Activated T-helper 2 cell treated with anti-CD3 and anti-CD28 coated beads, Interferon-gamma antibody, Interleukin-2, Interleukin-4, amounts not matched to agents 10 μg/mL and 5 μg/mL and 100 μg/mL, durations not matched to agents 14 hours and 24 hours and 36 hours (primary cell): ENCODE results near the gene PHKG1. TPM values are rescaled to one million over a fixed set of nuclear protein-coding genes. Genes with fewer than 3 reads are reported as not detected.
"Not testable (repeated sequence)": the region's sequence is repeated elsewhere in the genome, so short reads cannot be mapped to it uniquely, and the experiment has no call there.

ENCODE experiments used
- DNase-seq: peaks from one replicate; pipeline ENCODE4 v3.0.0; 2021; ENCODE audit warnings: low spot score
- H3K27ac Mint-ChIP-seq: one replicate; pipeline ENCODE4 v1.8.0; 2021; ENCODE audit warnings: mixed read lengths
- H3K27me3 Mint-ChIP-seq: one replicate; pipeline ENCODE4 v1.8.0; 2021; ENCODE audit warnings: low read depth, mixed read lengths
- H3K36me3 Mint-ChIP-seq: one replicate; pipeline ENCODE4 v1.8.0; 2021; ENCODE audit warnings: low read depth, mixed read lengths
- H3K4me1 Mint-ChIP-seq: one replicate; pipeline ENCODE4 v1.8.0; 2021; ENCODE audit warnings: low read depth, mixed read lengths
- H3K4me3 Mint-ChIP-seq: one replicate; pipeline ENCODE4 v1.8.0; 2021; ENCODE audit warnings: low read depth, mild to moderate bottlenecking, moderate library complexity, mixed read lengths
- H3K9me3 Mint-ChIP-seq: one replicate; pipeline ENCODE4 v1.8.0; 2021; ENCODE audit warnings: mixed read lengths
- intact Hi-C: fragments of 100-400 bp; cut with micrococcal nuclease; formaldehyde crosslinking; loops from one replicate; pipeline ENCODE4 v1.15.1; 2023
- total RNA-seq: library from RNA; stranded (reverse); gene quantifications from 2 replicates; pipeline ENCODE4 v1.2.3, GENCODE V29; 2022

The PHKG1 gene
- total RNA-seq: 2.5 and 3.6 TPM in 2 replicates

DNA sequence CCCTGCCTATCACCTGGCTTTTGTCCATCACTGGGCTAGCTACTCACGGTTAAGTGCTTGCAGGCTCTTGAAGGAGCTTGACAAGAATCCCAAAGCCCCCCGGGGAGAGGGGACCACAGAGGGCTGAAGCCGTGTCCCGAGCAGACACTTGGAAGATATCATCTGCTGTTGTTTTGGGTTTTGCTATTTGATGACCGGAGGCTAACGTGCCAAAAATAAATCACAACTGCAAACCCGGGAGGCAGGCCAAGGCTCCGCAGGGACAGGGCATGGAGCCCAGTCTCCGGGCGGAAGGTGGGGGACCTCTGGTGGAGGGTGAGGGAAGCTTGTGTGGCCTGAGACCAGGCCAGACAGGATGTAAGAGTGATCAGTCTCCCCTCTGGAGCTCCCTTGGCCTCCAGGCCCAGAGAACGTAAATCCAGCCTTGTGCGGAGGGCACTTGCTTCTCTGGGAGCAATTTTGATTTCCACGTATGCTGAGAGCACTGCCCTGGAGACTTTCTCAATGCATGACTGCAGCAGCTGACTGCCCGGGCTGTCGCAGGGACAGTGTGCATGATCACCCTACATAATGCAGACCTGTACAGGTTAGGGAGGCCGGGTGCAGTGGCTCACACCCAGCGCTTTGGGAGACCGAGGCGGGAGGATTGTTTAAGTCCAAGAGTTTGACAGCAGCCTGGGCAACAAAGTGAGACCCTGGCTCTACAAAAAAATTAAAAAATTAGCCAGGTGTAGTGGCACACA, at the start of gene PHKG1:
Gene PHKG1 (minus strand): TSS at position 164 of the 743 bp plus-strand sequence. CDS start 4,011 bp downstream, outside the sequence.
- no peaks in the 10 kb centered on the region for H3K27me3 Mint-ChIP-seq
- no peak within 1 kb of the TSS for H3K27ac Mint-ChIP-seq
- no peaks in the 10 kb centered on the region for H3K9me3 Mint-ChIP-seq
- H3K4me1 Mint-ChIP-seq: no peaks in the 10 kb centered on the region
- no peak within 1 kb of the TSS for H3K4me3 Mint-ChIP-seq
- DNase-seq: no peak
- H3K36me3 Mint-ChIP-seq: peaks cover 12% of the 10 kb centered on the region
- intact Hi-C loops: no loop called here

DNA sequence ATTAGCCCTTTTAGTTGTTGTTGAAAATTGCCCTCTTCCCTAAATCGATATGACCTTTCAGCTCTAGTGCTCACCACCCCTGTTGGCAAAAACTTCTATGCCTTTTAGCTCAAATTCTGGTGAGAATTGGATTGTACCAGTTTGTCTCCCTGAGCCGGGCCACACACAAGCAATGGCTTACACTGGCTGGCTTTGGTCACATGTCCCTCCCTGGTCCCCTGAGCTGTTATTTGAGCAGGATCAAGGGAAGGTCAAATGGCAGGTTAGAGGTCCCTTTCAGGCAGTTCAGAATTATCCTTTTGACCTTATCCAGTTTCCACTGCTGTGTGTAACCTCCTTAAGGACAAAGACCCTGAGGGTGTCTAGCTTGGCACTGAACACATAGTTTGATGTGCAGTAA, 38.3 kb upstream of the PHKG1 start:
- H3K36me3 Mint-ChIP-seq, H3K4me1 Mint-ChIP-seq, H3K9me3 Mint-ChIP-seq, DNase-seq, H3K27ac Mint-ChIP-seq, intact Hi-C loops, H3K4me3 Mint-ChIP-seq, H3K27me3 Mint-ChIP-seq: not testable (repeated sequence)

DNA sequence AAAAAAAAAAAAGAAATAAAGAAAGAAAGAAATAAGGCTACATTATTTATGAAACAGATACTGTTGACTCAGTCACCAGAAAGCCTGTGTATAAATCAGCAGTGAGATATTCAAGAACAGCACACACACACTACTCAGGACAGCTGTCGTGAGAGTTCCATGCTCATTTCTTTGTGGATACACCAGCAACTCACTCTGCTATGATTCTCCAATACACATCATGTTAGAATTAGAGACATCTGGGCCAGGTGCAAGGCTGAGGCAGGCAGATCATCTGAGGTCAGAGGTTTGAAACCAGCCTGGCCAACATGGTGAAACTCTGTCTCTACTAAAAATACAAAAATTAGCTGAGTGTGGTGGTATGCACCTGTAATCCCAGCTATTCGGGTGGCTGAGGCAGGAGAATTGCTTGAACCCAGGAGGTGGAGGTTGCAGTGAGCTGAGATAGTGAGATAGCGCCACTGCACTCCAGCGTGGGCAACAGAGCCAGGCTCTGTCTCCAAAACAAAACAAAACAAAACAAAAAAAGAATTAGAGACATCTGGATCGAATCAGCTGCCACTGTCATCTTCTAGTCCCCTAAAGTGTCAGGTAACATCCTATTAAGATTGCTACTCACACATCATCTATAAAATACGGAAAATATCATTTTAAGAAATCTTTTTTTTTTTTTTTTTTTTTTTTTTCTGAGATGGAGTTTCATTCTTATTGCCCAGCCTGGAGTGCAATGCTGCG, 34.7 kb upstream of the PHKG1 start:
- H3K4me3 Mint-ChIP-seq: no peak overlapping the region
- H3K36me3 Mint-ChIP-seq: no peaks in the 10 kb centered on the region
- no peaks in the 10 kb centered on the region for H3K4me1 Mint-ChIP-seq
- H3K27me3 Mint-ChIP-seq: no peaks in the 10 kb centered on the region
- intact Hi-C loops: no loop called here
- no peak overlapping the region for H3K27ac Mint-ChIP-seq
- no peak for DNase-seq
- no peaks in the 10 kb centered on the region for H3K9me3 Mint-ChIP-seq

DNA sequence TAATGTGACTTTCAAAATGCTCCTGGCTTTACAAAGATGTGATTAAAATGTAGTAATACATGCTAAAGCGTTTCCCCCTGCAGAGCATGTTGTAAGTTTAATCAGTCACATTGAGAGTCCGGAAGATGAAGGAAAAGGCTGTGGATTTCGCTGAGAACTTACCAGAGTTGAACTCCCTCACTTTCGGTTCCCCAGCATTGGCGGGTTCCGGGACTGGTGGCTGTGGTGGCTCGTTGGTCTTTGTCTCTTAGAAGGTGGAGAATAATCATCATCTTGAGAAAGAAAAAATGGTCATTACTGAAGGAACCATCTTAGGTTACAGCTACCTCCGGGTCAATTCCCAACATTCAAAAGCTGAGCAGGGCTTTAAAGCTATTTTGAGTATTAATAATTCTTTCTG, 33.1 kb upstream of the PHKG1 start:
- intact Hi-C loops: no loop called here
- DNase-seq: no peak
- no peaks in the 10 kb centered on the region for H3K27me3 Mint-ChIP-seq
- H3K27ac Mint-ChIP-seq: no peak overlapping the region
- no peak overlapping the region for H3K4me3 Mint-ChIP-seq
- no peaks in the 10 kb centered on the region for H3K4me1 Mint-ChIP-seq
- H3K9me3 Mint-ChIP-seq: no peaks in the 10 kb centered on the region
- no peaks in the 10 kb centered on the region for H3K36me3 Mint-ChIP-seq

DNA sequence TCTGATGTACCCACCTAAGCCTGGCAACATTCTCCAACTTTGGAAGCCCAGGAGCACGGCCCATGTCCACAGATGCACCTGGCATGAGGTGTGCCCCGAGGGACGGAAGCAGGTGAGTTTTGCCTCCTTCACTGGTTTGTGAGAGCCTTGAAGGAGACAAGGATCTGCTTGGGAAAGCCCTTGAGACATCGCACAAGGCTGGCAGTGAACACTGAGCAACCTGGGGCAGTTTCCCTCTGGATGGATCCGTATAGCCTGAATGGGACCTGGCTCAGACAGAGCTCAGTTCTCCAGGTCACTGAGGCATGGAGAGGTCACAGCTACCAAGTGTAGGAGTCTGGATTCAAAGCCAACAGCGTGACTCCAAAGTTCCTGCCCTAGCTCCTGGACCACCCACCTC, 32.2 kb upstream of the PHKG1 start:
- H3K27ac Mint-ChIP-seq: no peak overlapping the region
- H3K9me3 Mint-ChIP-seq: no peaks in the 10 kb centered on the region
- no peaks in the 10 kb centered on the region for H3K36me3 Mint-ChIP-seq
- H3K27me3 Mint-ChIP-seq: no peaks in the 10 kb centered on the region
- intact Hi-C loops: no loop called here
- no peaks in the 10 kb centered on the region for H3K4me1 Mint-ChIP-seq
- DNase-seq: no peak
- H3K4me3 Mint-ChIP-seq: no peak overlapping the region

DNA sequence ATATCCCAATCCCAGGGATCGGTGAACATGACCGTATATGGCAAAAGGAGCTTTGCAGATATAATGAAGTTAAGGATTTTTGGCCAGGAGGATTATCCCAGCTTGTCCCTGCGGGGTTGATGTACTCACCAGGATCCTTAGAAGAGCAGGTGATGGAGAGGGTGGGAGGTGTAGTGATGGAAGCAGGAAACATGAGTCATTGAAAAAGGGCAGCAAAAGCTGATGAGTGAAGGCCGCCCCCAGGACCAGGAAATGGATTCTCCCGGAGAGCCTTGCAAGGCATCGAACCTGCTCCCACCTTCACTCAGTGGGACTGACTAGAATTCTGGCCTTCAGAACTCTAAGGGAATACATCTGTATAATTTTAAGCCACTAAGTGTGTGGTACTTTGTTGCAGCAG, 28.7 kb upstream of the PHKG1 start:
- H3K9me3 Mint-ChIP-seq: no peaks in the 10 kb centered on the region
- H3K27me3 Mint-ChIP-seq: peaks cover 2% of the 10 kb centered on the region
- H3K36me3 Mint-ChIP-seq: no peaks in the 10 kb centered on the region
- DNase-seq: no peak
- no peak overlapping the region for H3K4me3 Mint-ChIP-seq
- no peaks in the 10 kb centered on the region for H3K4me1 Mint-ChIP-seq
- intact Hi-C loops: no loop called here
- H3K27ac Mint-ChIP-seq: no peak overlapping the region

DNA sequence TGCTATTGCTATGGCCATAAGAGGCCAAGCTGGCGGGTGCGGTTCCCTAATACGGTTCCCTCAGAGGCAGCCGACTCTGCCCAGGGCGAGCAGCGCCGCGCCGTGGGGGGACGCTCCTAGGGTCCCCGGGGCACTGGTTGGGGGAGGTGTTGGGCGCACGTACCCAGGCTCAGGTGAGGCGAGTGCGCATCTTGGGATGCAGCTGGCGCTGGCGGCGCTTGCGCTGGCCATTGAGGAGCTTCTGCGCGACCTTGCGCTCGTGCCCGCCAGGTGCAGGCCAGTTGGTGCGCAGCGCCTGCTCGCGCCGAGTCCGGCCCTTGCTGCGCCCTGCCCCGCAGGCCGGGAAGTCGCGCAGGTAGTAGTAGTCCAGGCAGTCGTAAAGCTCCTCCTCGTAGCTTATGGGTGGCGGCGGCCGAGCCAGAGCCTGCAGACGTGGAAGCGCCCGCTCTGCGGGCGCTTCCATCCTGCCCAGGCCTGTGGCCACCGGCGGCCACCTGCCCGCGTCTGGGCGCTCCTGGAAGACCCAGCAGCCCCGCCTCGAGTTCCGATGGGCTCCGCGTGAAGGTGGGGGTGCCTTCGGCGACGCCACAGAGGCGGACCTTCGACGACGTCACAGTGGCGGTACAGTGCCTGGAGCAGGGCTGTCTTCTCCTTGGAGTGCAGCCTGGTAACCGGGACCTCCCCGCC, 23.2 kb upstream of the PHKG1 start, which contains the start of gene NUPR2:
Gene NUPR2 (minus strand): TSS at position 566 of the 687 bp plus-strand sequence. CDS start 103 bp downstream, at position 463.
- no peaks in the 10 kb centered on the region for H3K36me3 Mint-ChIP-seq
- no peak for DNase-seq
- intact Hi-C loops: no loop called here
- H3K9me3 Mint-ChIP-seq: no peaks in the 10 kb centered on the region
- peaks cover 3% of the 10 kb centered on the region for H3K27me3 Mint-ChIP-seq
- no peaks in the 10 kb centered on the region for H3K4me1 Mint-ChIP-seq
- H3K27ac Mint-ChIP-seq: no peak within 1 kb of the TSS
- no peak within 1 kb of the TSS for H3K4me3 Mint-ChIP-seq

DNA sequence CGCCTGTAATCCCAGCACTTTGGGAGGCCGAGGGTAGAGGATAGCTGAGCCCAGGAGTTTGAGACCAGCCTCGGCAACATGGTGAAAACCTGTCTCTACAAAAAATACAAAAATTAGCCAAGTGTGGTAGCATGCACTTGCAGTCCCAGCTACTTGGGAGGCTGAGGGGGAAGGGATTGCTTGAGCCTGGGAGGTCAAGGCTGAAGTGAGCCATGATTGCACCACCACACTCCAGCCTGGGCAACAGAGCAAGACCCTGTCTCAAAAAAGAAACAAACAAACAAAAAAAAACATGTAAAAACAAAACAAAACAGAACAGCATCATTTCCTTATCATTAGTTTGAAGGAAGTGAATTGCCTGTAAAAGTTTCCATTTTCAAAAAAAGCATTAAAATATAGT, 19.5 kb upstream of the PHKG1 start:
- H3K27me3 Mint-ChIP-seq, H3K4me3 Mint-ChIP-seq, DNase-seq, H3K4me1 Mint-ChIP-seq, H3K27ac Mint-ChIP-seq, H3K36me3 Mint-ChIP-seq, H3K9me3 Mint-ChIP-seq, intact Hi-C loops: not testable (repeated sequence)

DNA sequence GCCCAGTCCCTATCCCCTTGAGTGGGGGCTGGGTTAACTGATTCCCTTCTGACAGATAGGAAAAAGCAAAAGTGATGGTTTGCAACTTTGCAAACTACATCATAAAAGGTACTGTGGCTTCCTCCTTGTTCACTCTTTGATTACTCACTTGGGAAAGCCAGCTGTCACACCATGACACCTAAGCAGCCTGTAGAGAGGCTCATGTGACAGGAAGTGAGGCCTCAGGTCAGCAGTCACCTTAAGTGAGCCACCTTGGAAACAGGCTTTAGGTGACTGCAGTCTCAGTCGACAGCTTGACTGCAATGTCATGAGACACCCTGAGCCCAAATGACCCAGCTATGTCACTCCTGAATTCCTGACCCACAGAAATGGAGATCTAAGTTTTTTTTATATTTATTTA, 17.9 kb upstream of the PHKG1 start:
- DNase-seq: no peak
- H3K27me3 Mint-ChIP-seq: no peaks in the 10 kb centered on the region
- peaks cover 16% of the 10 kb centered on the region for H3K9me3 Mint-ChIP-seq
- intact Hi-C loops: no loop called here
- no peak overlapping the region for H3K27ac Mint-ChIP-seq
- H3K36me3 Mint-ChIP-seq: peaks cover 19% of the 10 kb centered on the region
- peaks cover 14% of the 10 kb centered on the region for H3K4me1 Mint-ChIP-seq
- no peak overlapping the region for H3K4me3 Mint-ChIP-seq

DNA sequence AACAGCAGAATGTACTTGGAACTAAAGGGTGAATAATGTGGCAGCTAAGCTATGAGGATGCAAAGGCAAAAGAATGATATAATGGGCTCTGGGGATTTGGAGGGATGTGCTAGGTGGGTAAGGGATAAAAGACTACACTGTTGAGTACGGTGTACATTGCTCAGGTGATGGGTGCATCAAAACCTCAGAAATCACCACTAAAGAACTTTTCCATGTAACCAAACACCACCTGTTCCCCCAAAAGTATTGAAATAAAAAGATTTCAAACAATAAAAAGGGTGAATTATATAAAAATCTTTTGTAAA, 15.2 kb upstream of the PHKG1 start:
- Mint-ChIP-seq H3K9me3 (peaks cover 16% of the 10 kb centered on the region), H3K4me1 (peaks cover 21% of the 10 kb centered on the region), H3K27me3 (no peaks in the 10 kb centered on the region), H3K36me3 (peaks cover 38% of the 10 kb centered on the region), H3K4me3 (peak overlapping the region; percentile 7), H3K27ac (peak overlapping the region; percentile 5)
- DNase-seq: no peak
- intact Hi-C loops: loop anchor here (2.0 kb wide), 1 partner anchor 157 kb away; the partner anchor contains the start of gene MRPS17

DNA sequence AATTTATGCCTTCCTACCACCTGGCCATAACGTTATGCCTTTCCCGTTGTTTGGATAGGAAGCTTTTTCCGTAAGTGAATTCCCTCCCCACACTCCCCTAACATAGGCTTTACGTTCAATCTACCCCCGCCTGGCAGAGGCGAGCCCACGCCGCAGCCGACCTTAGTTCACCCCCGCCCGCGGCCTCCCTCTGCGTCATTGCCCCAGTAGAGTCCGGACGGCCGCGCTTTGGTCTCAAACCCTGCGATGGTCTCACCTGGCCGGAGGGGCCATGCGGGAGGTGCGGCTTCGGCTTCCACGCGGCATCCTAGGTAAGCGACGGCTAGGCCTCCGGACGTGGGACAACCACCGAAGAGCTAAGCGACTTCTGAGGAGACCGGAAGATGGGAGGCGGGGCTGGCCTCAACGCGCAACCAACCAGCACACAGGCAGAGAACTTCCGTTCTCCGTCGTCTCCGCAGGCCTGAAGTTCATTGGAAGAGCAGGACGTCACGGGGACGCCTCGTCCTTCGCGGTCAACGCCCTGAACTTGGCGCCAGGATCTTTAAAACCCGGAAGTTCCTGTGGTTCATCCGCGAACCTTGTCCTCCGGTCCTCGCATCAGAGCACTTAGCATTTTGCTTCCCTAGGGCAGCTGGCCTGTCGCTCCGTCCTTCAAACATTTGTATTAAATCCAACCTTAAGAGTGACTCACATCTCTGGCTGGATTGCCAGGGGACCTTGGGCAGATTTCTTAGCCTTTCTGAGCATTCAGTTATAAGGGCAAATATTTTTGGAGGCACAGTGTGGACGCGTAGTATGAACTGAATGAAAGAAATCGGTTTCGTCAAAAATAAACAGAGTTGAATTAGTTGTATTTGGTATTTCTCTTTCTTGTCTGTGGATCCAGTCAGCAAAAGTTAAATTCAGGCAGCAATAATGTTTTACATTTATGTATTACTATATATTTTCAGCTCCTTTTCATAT, 13.6 kb upstream of the PHKG1 start, which contains the start of gene CHCHD2:
Gene CHCHD2 (minus strand): TSS at position 369 of the 966 bp plus-strand sequence. CDS start 63 bp downstream, at position 306.
- peaks cover 16% of the 10 kb centered on the region for H3K9me3 Mint-ChIP-seq
- H3K27ac Mint-ChIP-seq: peak within 1 kb of the TSS; percentile 99
- peak within 1 kb of the TSS; percentile 99 for H3K4me3 Mint-ChIP-seq
- DNase-seq: peak; percentile 93
- H3K4me1 Mint-ChIP-seq: peaks cover 21% of the 10 kb centered on the region
- intact Hi-C loops: loop anchor here (1.0 to 2.0 kb wide), 7 partner anchors 42 to 1347 kb away; partner anchors contain the start of genes CCT6A, MRPS17, PSPH and SEC61G
- peaks cover 50% of the 10 kb centered on the region for H3K36me3 Mint-ChIP-seq
- H3K27me3 Mint-ChIP-seq: no peaks in the 10 kb centered on the region

DNA sequence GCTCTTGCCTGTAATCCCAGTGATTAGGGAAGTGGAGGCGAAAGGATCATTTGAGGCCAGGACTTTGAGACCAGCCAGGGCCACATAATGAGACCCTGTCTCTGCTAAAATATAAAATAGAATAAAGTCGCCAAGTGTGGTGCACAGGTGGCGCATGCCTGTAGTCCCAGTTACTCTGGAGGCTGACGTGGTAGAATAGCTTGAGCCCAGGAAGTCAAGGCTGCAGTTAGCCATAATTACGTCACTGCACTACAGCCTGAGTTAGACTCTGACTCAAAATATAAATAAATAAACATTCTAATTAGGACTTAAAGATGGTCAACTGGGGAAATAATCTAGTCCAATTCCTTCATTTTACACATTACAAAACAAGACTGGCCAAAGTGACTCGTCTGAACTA, 12.8 kb upstream of the PHKG1 start:
- H3K36me3 Mint-ChIP-seq: peaks cover 59% of the 10 kb centered on the region
- peak overlapping the region; percentile 99 for H3K27ac Mint-ChIP-seq
- H3K4me3 Mint-ChIP-seq: peak overlapping the region; percentile 99
- DNase-seq: no peak
- intact Hi-C loops: no loop called here
- peaks cover 16% of the 10 kb centered on the region for H3K9me3 Mint-ChIP-seq
- H3K27me3 Mint-ChIP-seq: no peaks in the 10 kb centered on the region
- peaks cover 25% of the 10 kb centered on the region for H3K4me1 Mint-ChIP-seq
